ENCODE measurements around the gene SH3BP4.

- TF ChIP-seq, protein P1, sequence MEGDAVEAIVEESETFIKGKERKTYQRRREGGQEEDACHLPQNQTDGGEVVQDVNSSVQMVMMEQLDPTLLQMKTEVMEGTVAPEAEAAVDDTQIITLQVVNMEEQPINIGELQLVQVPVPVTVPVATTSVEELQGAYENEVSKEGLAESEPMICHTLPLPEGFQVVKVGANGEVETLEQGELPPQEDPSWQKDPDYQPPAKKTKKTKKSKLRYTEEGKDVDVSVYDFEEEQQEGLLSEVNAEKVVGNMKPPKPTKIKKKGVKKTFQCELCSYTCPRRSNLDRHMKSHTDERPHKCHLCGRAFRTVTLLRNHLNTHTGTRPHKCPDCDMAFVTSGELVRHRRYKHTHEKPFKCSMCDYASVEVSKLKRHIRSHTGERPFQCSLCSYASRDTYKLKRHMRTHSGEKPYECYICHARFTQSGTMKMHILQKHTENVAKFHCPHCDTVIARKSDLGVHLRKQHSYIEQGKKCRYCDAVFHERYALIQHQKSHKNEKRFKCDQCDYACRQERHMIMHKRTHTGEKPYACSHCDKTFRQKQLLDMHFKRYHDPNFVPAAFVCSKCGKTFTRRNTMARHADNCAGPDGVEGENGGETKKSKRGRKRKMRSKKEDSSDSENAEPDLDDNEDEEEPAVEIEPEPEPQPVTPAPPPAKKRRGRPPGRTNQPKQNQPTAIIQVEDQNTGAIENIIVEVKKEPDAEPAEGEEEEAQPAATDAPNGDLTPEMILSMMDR (IDR thresholded peaks at IDR 0.05), result no peak
- no peak for TF ChIP-seq POLR2A (IDR thresholded peaks at IDR 0.05)
These were observed 90.2 kb downstream of the SH3BP4 start for GRCh38 chr2:235041918-235042575.
